ENCODE results near the gene EVI2B. TPM values are rescaled to one million over a fixed set of nuclear protein-coding genes. Genes with fewer than 3 reads are reported as not detected.

Gene EVI2B
- total RNA-seq, 1 donor from 2014 or later, result not detected

DNA sequence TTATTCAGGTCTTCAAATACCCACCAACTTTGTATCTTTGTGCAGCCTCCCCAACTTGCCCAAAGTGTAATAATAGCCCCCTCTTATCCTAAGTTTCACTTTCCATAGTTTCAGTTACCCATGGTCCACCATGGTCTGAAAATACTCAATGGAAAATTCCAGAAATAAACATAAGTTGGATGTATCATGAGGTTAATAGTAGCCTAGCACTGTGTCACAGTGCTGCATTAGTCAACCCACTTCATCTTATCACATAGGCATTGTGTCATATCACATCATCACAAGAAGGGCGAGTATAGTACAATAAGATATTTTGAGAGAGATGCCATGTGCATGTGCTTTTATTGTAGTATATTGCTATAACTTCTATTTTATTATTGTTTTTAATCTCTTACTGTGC lies 38.7 kb downstream of the EVI2B start:
- Mint-ChIP-seq H3K4me1 (peaks cover 7% of the 10 kb centered on the region), H3K4me3 (no peak overlapping the region), H3K36me3 (peaks cover 36% of the 10 kb centered on the region), H3K9me3 (no peaks in the 10 kb centered on the region), H3K27ac (no peak overlapping the region), H3K27me3 (ENCODE audit: low read depth) (no peaks in the 10 kb centered on the region)
- TF ChIP-seq, protein P1, sequence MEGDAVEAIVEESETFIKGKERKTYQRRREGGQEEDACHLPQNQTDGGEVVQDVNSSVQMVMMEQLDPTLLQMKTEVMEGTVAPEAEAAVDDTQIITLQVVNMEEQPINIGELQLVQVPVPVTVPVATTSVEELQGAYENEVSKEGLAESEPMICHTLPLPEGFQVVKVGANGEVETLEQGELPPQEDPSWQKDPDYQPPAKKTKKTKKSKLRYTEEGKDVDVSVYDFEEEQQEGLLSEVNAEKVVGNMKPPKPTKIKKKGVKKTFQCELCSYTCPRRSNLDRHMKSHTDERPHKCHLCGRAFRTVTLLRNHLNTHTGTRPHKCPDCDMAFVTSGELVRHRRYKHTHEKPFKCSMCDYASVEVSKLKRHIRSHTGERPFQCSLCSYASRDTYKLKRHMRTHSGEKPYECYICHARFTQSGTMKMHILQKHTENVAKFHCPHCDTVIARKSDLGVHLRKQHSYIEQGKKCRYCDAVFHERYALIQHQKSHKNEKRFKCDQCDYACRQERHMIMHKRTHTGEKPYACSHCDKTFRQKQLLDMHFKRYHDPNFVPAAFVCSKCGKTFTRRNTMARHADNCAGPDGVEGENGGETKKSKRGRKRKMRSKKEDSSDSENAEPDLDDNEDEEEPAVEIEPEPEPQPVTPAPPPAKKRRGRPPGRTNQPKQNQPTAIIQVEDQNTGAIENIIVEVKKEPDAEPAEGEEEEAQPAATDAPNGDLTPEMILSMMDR (IDR thresholded peaks at IDR 0.05; ENCODE audit: unreplicated experiment), result no peak
- DNase-seq (ENCODE audit: low spot score in 2 of 2, unreplicated experiment in 2 of 2), result no peak

DNA sequence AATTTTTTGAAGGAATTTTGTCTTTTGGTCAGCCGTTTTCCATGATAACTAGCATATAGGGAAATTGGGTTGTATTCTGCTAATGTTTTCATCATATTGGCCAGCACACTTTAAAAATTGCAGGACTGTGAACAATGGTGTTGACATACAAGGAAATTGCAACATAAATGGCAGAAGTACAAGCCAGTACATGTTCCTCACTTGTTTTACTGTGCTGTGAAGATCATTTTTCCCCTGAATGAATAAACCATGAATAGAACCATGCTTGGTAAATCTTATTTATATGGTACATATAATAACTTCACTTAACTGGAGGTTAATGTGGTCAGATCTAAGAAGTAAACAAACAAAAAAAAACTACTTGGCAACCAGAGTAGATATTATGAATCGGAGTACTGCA lies 39.6 kb downstream of the EVI2B start:
- Mint-ChIP-seq H3K27ac (no peak overlapping the region), H3K9me3 (no peaks in the 10 kb centered on the region), H3K36me3 (peaks cover 39% of the 10 kb centered on the region), H3K4me3 (no peak overlapping the region), H3K27me3 (ENCODE audit: low read depth) (no peaks in the 10 kb centered on the region), H3K4me1 (peaks cover 11% of the 10 kb centered on the region)
- no peak for DNase-seq (ENCODE audit: low spot score in 2 of 2, unreplicated experiment in 2 of 2)
- TF ChIP-seq, protein P1 (IDR thresholded peaks at IDR 0.05; ENCODE audit: unreplicated experiment), result no peak

DNA sequence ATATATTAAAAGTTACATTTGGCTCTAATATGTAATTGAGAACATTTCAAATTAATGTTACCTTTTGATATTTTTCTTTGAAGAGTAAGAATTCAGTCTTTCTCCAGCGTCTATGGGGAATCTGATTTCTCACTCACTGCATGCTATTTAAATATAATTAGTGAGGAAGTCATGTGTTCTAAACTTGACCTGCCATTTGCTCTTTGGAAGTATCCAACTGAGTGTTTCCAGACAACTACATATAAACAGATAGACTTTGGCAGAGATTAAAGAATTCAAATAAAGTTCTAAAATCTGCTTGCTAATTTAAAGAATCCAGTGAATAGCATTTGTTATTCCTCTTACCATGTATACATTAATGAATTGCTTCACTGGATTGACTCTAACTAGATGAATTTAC lies 40.3 kb downstream of the EVI2B start:
- no peak overlapping the region for H3K4me3 Mint-ChIP-seq
- DNase-seq (ENCODE audit: low spot score in 2 of 2, unreplicated experiment in 2 of 2), result no peak
- TF ChIP-seq, protein P1 (IDR thresholded peaks at IDR 0.05; ENCODE audit: unreplicated experiment), result no peak
- H3K9me3 Mint-ChIP-seq, result no peaks in the 10 kb centered on the region
- peaks cover 14% of the 10 kb centered on the region for H3K4me1 Mint-ChIP-seq
- no peaks in the 10 kb centered on the region for H3K27me3 Mint-ChIP-seq (ENCODE audit: low read depth)
- peaks cover 43% of the 10 kb centered on the region for H3K36me3 Mint-ChIP-seq
- H3K27ac Mint-ChIP-seq, result no peak overlapping the region

DNA sequence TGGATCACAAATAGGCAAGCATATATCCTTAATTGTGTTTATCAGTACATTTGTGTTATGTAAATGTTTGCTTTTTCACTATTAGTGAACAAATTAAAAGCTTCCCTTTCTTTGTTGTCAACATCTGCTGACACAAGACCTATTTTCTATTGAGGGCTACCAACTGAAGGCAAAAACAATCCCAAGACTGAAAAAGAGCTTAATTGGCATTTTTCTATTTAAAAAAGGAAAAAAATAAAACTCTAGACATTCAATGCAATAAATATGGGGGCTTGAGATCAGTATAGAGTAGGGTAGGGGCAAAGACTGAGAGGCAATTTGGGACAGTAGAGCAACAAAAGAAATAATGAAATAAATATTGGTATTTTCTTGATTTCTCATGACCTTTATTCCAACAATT lies 41.1 kb downstream of the EVI2B start:
- Mint-ChIP-seq H3K36me3 (peaks cover 44% of the 10 kb centered on the region), H3K4me1 (peaks cover 14% of the 10 kb centered on the region), H3K27ac (no peak overlapping the region), H3K9me3 (no peaks in the 10 kb centered on the region), H3K27me3 (ENCODE audit: low read depth) (no peaks in the 10 kb centered on the region), H3K4me3 (no peak overlapping the region)
- TF ChIP-seq, protein P1 (IDR thresholded peaks at IDR 0.05; ENCODE audit: unreplicated experiment), result no peak
- no peak for DNase-seq (ENCODE audit: low spot score in 2 of 2, unreplicated experiment in 2 of 2)

DNA sequence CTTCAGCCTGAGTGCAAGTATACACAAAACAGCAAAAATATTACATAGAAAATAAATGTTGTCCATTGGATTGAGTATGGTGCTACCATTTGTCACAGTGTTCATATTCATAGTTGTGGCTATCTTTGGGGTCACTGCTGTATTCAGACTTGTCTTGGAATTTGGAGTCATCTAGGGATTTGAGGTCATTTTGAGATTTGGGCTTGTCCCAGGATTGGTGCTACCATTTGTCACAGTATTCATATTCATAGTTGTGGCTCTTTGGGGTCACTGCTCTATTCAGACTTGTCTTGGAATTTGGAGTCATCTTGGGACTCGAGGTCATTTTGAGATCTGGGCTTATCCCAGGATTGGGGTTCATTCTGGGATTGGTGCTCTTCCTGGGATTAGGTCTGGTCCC lies 41.6 kb downstream of the EVI2B start:
- peaks cover 47% of the 10 kb centered on the region for H3K36me3 Mint-ChIP-seq
- H3K4me3 Mint-ChIP-seq, result no peak overlapping the region
- H3K27ac Mint-ChIP-seq, result no peak overlapping the region
- peaks cover 14% of the 10 kb centered on the region for H3K4me1 Mint-ChIP-seq
- TF ChIP-seq, protein P1 (IDR thresholded peaks at IDR 0.05; ENCODE audit: unreplicated experiment), result no peak
- DNase-seq (ENCODE audit: low spot score in 2 of 2, unreplicated experiment in 2 of 2), result no peak
- H3K27me3 Mint-ChIP-seq (ENCODE audit: low read depth), result no peaks in the 10 kb centered on the region
- H3K9me3 Mint-ChIP-seq, result no peaks in the 10 kb centered on the region

DNA sequence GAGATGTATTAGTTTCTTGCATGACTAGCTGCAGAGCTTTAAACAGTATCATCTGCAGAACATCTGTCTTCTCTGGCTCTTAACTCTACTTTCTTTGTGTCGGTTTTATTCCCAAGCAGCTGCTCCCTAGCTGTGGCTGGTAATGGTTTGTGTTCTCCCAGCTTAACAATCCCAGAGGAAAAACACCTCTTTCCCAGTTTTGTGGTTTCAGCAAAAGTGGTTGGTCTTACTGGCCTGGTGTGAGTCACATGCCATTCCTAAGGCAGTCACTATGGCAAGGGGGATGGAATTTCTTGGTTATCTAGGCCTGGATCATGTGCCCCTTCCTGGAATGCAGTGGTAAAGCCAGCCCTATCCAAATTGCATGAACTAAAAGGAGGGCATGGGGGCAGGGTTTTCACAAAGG lies 44.3 kb downstream of the EVI2B start:
- Mint-ChIP-seq H3K4me3 (no peak overlapping the region), H3K4me1 (peaks cover 14% of the 10 kb centered on the region), H3K9me3 (no peaks in the 10 kb centered on the region), H3K27ac (peak overlapping the region; percentile 93), H3K36me3 (peaks cover 52% of the 10 kb centered on the region), H3K27me3 (ENCODE audit: low read depth) (no peaks in the 10 kb centered on the region)
- DNase-seq (ENCODE audit: low spot score in 2 of 2, unreplicated experiment in 2 of 2), result no peak
- TF ChIP-seq, protein P1 (IDR thresholded peaks at IDR 0.05; ENCODE audit: unreplicated experiment), result no peak
